Stimulated activated naive CD8-positive, alpha-beta T cell treated with anti-CD3 and anti-CD28 coated beads, Interleukin-15, amount 100 ng/mL, for 72 hours (primary cell): Measurements from ENCODE around the gene GGPS1.

Source experiments
- ATAC-seq: fragments of 150-1000 bp; cut with Tn5 transposase; 2 replicates; pipeline ENCODE4 v1.10.0; 2021; ENCODE audit warnings: mild to moderate bottlenecking, moderate library complexity
- DNase-seq, 2 donors: peaks; one replicate each; pipeline ENCODE4 v3.0.0; 2021 to 2022
- H3K27ac Mint-ChIP-seq, 2 donors: one replicate each; pipeline ENCODE4 v1.8.0; 2022; ENCODE audit warnings: mild to moderate bottlenecking in 2 of 2, mixed read lengths in 2 of 2, moderate library complexity in 2 of 2
- H3K27me3 Mint-ChIP-seq: one replicate; pipeline ENCODE4 v1.8.0; 2022; ENCODE audit warnings: mixed read lengths
- H3K4me1 Mint-ChIP-seq: one replicate; pipeline ENCODE4 v1.8.0; 2022; ENCODE audit warnings: mild to moderate bottlenecking, mixed read lengths
- H3K4me3 Mint-ChIP-seq, 2 donors: one replicate each; pipeline ENCODE4 v1.8.0; 2022; ENCODE audit warnings: mild to moderate bottlenecking in 2 of 2, mixed read lengths in 2 of 2, moderate library complexity in 1 of 2
- H3K9me3 Mint-ChIP-seq, 2 donors: one replicate each; pipeline ENCODE4 v1.8.0; 2022; ENCODE audit warnings: mixed read lengths in 2 of 2

GGPS1 gene

GRCh38 chr1:235320521-235321179 lies 7.7 kb upstream of the GGPS1 start:
- Mint-ChIP-seq H3K4me1 (peaks cover 61% of the 10 kb centered on the region), H3K27me3 (no peaks in the 10 kb centered on the region), H3K27ac (peak overlapping the region in 1 of 2 donors; percentile 79), H3K9me3 (no peaks in the 10 kb centered on the region), H3K4me3 (peak overlapping the region in 1 of 2 donors; percentile 4)
- ATAC-seq: no peak
- DNase-seq: no peak

- peaks cover 47% of the 10 kb centered on the region for H3K4me1 Mint-ChIP-seq
- no peaks in the 10 kb centered on the region for H3K9me3 Mint-ChIP-seq
- DNase-seq: no peak
- no peaks in the 10 kb centered on the region for H3K27me3 Mint-ChIP-seq
- H3K4me3 Mint-ChIP-seq: peak overlapping the region; percentile 67 to 85
- H3K27ac Mint-ChIP-seq: peak overlapping the region in 1 of 2 donors; percentile 15
- ATAC-seq: no peak
Measured at GRCh38 chr1:235324296-235324695, 4.1 kb upstream of the GGPS1 start.

GRCh38 chr1:235325139-235325538 lies 3.2 kb upstream of the GGPS1 start:
- Mint-ChIP-seq H3K4me3 (peak overlapping the region; percentile 98 to 99), H3K27ac (no peak overlapping the region), H3K4me1 (peaks cover 41% of the 10 kb centered on the region), H3K27me3 (no peaks in the 10 kb centered on the region), H3K9me3 (no peaks in the 10 kb centered on the region)
- ATAC-seq: no peak
- no peak for DNase-seq

GRCh38 chr1:235325854-235326253 lies 2.5 kb upstream of the GGPS1 start:
- no peaks in the 10 kb centered on the region for H3K9me3 Mint-ChIP-seq
- no peaks in the 10 kb centered on the region for H3K27me3 Mint-ChIP-seq
- peak overlapping the region; percentile 98 to 99 for H3K4me3 Mint-ChIP-seq
- DNase-seq (no peak), ATAC-seq (no peak)
- peak overlapping the region in 1 of 2 donors; percentile 95 for H3K27ac Mint-ChIP-seq
- peaks cover 33% of the 10 kb centered on the region for H3K4me1 Mint-ChIP-seq

- ATAC-seq: peak; percentile 29
- peak overlapping the region; percentile 98 to 99 for H3K4me3 Mint-ChIP-seq
- DNase-seq: peak; percentile 74 to 78
- peaks cover 23% of the 10 kb centered on the region for H3K4me1 Mint-ChIP-seq
- no peaks in the 10 kb centered on the region for H3K9me3 Mint-ChIP-seq
- no peaks in the 10 kb centered on the region for H3K27me3 Mint-ChIP-seq
- peak overlapping the region; percentile 95 to 100 for H3K27ac Mint-ChIP-seq
Measured at GRCh38 chr1:235326719-235327558, 1.4 kb upstream of the GGPS1 start.

- peak within 1 kb of the TSS; percentile 98 to 99 for H3K4me3 Mint-ChIP-seq
- H3K9me3 Mint-ChIP-seq: no peaks in the 10 kb centered on the region
- H3K4me1 Mint-ChIP-seq: peaks cover 15% of the 10 kb centered on the region
- DNase-seq: peak in 1 of 2 donors; percentile 75
- H3K27me3 Mint-ChIP-seq: no peaks in the 10 kb centered on the region
- ATAC-seq: peak; percentile 13
- H3K27ac Mint-ChIP-seq: peak within 1 kb of the TSS; percentile 95 to 100
Measured at GRCh38 chr1:235327559-235328270, 655 bp upstream of the GGPS1 start, which contains the start of gene ARID4B. Gene ARID4B (minus strand): TSS chr1:235328179. CDS start chr1:235326919, 1,260 bp downstream.

GRCh38 chr1:235329139-235329902 lies 951 bp downstream of the GGPS1 start:
- no peaks in the 10 kb centered on the region for H3K9me3 Mint-ChIP-seq
- no peaks in the 10 kb centered on the region for H3K27me3 Mint-ChIP-seq
- peak; percentile 50 for ATAC-seq
- no peak overlapping the region for H3K4me3 Mint-ChIP-seq
- peaks cover 12% of the 10 kb centered on the region for H3K4me1 Mint-ChIP-seq
- DNase-seq: peak; percentile 67 to 70
- H3K27ac Mint-ChIP-seq: no peak overlapping the region

- DNase-seq: no peak
- H3K4me1 Mint-ChIP-seq: peaks cover 8% of the 10 kb centered on the region
- no peaks in the 10 kb centered on the region for H3K27me3 Mint-ChIP-seq
- no peak overlapping the region for H3K27ac Mint-ChIP-seq
- H3K4me3 Mint-ChIP-seq: no peak overlapping the region
- no peaks in the 10 kb centered on the region for H3K9me3 Mint-ChIP-seq
- no peak for ATAC-seq
Measured at GRCh38 chr1:235330918-235331285, 2.5 kb downstream of the GGPS1 start.

GRCh38 chr1:235331401-235331800 lies 3.0 kb downstream of the GGPS1 start:
- H3K4me3 Mint-ChIP-seq: no peak overlapping the region
- H3K9me3 Mint-ChIP-seq: no peaks in the 10 kb centered on the region
- peak overlapping the region in 1 of 2 donors; percentile 57 for H3K27ac Mint-ChIP-seq
- ATAC-seq: no peak
- no peak for DNase-seq
- peaks cover 10% of the 10 kb centered on the region for H3K4me1 Mint-ChIP-seq
- no peaks in the 10 kb centered on the region for H3K27me3 Mint-ChIP-seq

- DNase-seq: no peak
- Mint-ChIP-seq H3K27ac (peak overlapping the region; percentile 71 to 76), H3K27me3 (no peaks in the 10 kb centered on the region), H3K9me3 (no peaks in the 10 kb centered on the region), H3K4me3 (peak overlapping the region; percentile 48 to 63), H3K4me1 (peaks cover 13% of the 10 kb centered on the region)
- peak; percentile 82 for ATAC-seq
Measured at GRCh38 chr1:235336903-235337302, 8.5 kb downstream of the GGPS1 start.

GRCh38 chr1:235339746-235340145 lies 11.4 kb downstream of the GGPS1 start:
- peaks cover 22% of the 10 kb centered on the region for H3K4me1 Mint-ChIP-seq
- H3K4me3 Mint-ChIP-seq: no peak overlapping the region
- no peak for ATAC-seq
- H3K27ac Mint-ChIP-seq: peak overlapping the region; percentile 84 to 90
- no peak for DNase-seq
- no peaks in the 10 kb centered on the region for H3K9me3 Mint-ChIP-seq
- no peaks in the 10 kb centered on the region for H3K27me3 Mint-ChIP-seq

- Mint-ChIP-seq H3K4me3 (no peak overlapping the region), H3K27ac (peak overlapping the region; percentile 9 to 24), H3K9me3 (no peaks in the 10 kb centered on the region), H3K4me1 (peaks cover 17% of the 10 kb centered on the region), H3K27me3 (no peaks in the 10 kb centered on the region)
- DNase-seq (no peak), ATAC-seq (no peak)
Measured at GRCh38 chr1:235341334-235341733, 13.0 kb downstream of the GGPS1 start.

- Mint-ChIP-seq H3K4me1 (peaks cover 11% of the 10 kb centered on the region), H3K27me3 (no peaks in the 10 kb centered on the region), H3K9me3 (no peaks in the 10 kb centered on the region), H3K27ac (no peak overlapping the region), H3K4me3 (no peak overlapping the region)
- ATAC-seq (no peak), DNase-seq (no peak)
Measured at GRCh38 chr1:235342039-235342438, 13.7 kb downstream of the GGPS1 start.

GRCh38 chr1:235342471-235342870 lies 14.1 kb downstream of the GGPS1 start:
- Mint-ChIP-seq H3K9me3 (no peaks in the 10 kb centered on the region), H3K4me3 (no peak overlapping the region), H3K27ac (no peak overlapping the region), H3K27me3 (no peaks in the 10 kb centered on the region), H3K4me1 (peaks cover 9% of the 10 kb centered on the region)
- ATAC-seq (no peak), DNase-seq (no peak)

- Mint-ChIP-seq H3K4me3 (no peak overlapping the region), H3K27ac (no peak overlapping the region), H3K4me1 (peaks cover 9% of the 10 kb centered on the region), H3K9me3 (no peaks in the 10 kb centered on the region), H3K27me3 (no peaks in the 10 kb centered on the region)
- DNase-seq (no peak), ATAC-seq (no peak)
Measured at GRCh38 chr1:235343726-235344125, 15.4 kb downstream of the GGPS1 start.
